Ishikawa (cell line): ENCODE measurements around the gene IQCM.

ENCODE experiments used
- CEBPB ChIP-seq: IDR thresholded peaks from 2 replicates; pipeline ENCODE4 v1.6.1; 2012
- CREB1 ChIP-seq: IDR thresholded peaks from 2 replicates; pipeline ENCODE4 v1.6.1; 2012; ENCODE audit warnings: low read depth
- EGR1 ChIP-seq: IDR thresholded peaks from 2 replicates; pipeline ENCODE4 v1.6.1; 2012
- EP300 ChIP-seq: IDR thresholded peaks from 2 replicates; pipeline ENCODE4 v1.6.1; 2012; ENCODE audit warnings: borderline replicate concordance
- FOXM1 ChIP-seq: IDR thresholded peaks from 2 replicates; pipeline ENCODE4 v1.6.1; 2012; ENCODE audit warnings: low read depth, borderline replicate concordance
- MAX ChIP-seq: IDR thresholded peaks from 2 replicates; pipeline ENCODE4 v1.6.1; 2012
- NFIC ChIP-seq: IDR thresholded peaks from 2 replicates; pipeline ENCODE4 v1.6.1; 2012
- RAD21 ChIP-seq: IDR thresholded peaks from 2 replicates; pipeline ENCODE4 v1.6.1; 2012; ENCODE audit warnings: low read depth
- TAF1 ChIP-seq: IDR thresholded peaks from 2 replicates; pipeline ENCODE4 v1.6.1; 2012; ENCODE audit warnings: low read depth, mild to moderate bottlenecking
- TCF12 ChIP-seq: IDR thresholded peaks from 2 replicates; pipeline ENCODE4 v1.6.1; 2012; ENCODE audit warnings: low read depth
- TEAD4 ChIP-seq: IDR thresholded peaks from 2 replicates; pipeline ENCODE4 v1.6.1; 2012
- USF1 ChIP-seq: IDR thresholded peaks from 2 replicates; pipeline ENCODE4 v1.6.1; 2012
- YY1 ChIP-seq: IDR thresholded peaks from 2 replicates; pipeline ENCODE4 v1.6.1; 2012; ENCODE audit warnings: low read depth
- ZBTB7A ChIP-seq: IDR thresholded peaks from 2 replicates; pipeline ENCODE4 v1.6.1; 2012; ENCODE audit warnings: low read depth
- TF ChIP-seq, protein P1 (sequence below): IDR thresholded peaks from 2 replicates; pipeline ENCODE4 v1.6.1; 2012; ENCODE audit warnings: low read depth, mild to moderate bottlenecking

The IQCM gene

GRCh38 chr4:149791851-149792250 lies 23.8 kb downstream of the IQCM start:
- TF ChIP-seq RAD21 (no peak), TCF12 (no peak), MAX (no peak)

DNA sequence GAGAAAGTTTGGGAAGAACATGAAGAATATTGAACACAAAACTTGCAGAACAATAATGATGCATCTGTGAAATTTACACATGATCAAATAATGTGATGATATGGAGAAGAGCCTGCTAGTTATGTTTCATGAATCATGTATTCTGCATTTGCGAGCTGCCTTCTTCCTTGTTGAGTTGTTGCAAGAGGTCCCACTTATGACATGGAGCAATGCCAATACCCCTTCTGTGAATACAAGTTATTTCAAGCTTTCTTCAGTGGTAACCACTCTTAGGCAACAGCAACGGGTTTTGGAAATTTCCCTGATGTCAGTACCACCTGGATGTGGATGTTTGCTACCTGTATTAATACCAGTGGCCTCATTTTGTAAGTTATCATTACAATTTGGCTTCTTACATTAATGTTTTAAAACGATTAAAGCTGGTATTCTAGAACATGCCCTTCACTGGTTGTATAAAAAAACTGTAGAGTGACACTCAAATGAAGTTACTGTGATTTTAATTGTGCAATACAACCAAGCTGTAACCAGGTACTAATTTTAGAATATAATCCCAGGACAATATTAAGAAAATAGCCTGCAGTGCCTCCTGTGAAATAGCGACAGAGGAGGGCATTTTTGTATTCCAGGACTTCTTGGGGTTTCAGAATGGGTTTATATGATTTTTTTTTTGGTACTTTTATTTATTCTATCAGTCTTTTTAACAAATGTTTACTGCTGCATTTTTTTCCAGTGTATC lies 25.3 kb downstream of the IQCM start:
- no peak for TF ChIP-seq NFIC

DNA sequence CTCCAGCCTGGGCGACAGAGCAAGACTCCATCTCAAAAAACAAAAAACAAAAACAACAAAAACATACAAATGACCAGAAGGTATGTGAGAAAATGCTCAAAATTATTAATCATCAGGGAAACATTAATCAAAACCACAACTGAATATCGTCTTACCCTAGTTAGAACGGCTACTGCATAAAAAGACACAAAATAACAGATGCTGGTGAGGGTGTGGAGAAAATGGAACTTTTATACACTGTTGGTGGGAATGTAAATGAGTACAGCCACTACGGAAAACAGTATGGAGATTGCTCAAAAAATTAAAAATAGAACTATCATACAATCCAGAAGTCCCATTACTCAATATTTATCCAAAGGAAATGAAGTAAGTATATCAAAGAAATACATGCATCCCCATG lies 27.3 kb downstream of the IQCM start:
- no peak for TF ChIP-seq RAD21
- TF ChIP-seq EP300: no peak
- TF ChIP-seq ZBTB7A: no peak
- no peak for TF ChIP-seq TEAD4
- no peak for TF ChIP-seq CREB1
- no peak for TF ChIP-seq NFIC
- no peak for TF ChIP-seq CEBPB
- no peak for TF ChIP-seq USF1
- TF ChIP-seq FOXM1: no peak
- TF ChIP-seq, protein P1, sequence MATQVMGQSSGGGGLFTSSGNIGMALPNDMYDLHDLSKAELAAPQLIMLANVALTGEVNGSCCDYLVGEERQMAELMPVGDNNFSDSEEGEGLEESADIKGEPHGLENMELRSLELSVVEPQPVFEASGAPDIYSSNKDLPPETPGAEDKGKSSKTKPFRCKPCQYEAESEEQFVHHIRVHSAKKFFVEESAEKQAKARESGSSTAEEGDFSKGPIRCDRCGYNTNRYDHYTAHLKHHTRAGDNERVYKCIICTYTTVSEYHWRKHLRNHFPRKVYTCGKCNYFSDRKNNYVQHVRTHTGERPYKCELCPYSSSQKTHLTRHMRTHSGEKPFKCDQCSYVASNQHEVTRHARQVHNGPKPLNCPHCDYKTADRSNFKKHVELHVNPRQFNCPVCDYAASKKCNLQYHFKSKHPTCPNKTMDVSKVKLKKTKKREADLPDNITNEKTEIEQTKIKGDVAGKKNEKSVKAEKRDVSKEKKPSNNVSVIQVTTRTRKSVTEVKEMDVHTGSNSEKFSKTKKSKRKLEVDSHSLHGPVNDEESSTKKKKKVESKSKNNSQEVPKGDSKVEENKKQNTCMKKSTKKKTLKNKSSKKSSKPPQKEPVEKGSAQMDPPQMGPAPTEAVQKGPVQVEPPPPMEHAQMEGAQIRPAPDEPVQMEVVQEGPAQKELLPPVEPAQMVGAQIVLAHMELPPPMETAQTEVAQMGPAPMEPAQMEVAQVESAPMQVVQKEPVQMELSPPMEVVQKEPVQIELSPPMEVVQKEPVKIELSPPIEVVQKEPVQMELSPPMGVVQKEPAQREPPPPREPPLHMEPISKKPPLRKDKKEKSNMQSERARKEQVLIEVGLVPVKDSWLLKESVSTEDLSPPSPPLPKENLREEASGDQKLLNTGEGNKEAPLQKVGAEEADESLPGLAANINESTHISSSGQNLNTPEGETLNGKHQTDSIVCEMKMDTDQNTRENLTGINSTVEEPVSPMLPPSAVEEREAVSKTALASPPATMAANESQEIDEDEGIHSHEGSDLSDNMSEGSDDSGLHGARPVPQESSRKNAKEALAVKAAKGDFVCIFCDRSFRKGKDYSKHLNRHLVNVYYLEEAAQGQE: no peak
- TF ChIP-seq TAF1: no peak
- no peak for TF ChIP-seq TCF12
- no peak for TF ChIP-seq MAX
- no peak for TF ChIP-seq EGR1
- TF ChIP-seq YY1: no peak

DNA sequence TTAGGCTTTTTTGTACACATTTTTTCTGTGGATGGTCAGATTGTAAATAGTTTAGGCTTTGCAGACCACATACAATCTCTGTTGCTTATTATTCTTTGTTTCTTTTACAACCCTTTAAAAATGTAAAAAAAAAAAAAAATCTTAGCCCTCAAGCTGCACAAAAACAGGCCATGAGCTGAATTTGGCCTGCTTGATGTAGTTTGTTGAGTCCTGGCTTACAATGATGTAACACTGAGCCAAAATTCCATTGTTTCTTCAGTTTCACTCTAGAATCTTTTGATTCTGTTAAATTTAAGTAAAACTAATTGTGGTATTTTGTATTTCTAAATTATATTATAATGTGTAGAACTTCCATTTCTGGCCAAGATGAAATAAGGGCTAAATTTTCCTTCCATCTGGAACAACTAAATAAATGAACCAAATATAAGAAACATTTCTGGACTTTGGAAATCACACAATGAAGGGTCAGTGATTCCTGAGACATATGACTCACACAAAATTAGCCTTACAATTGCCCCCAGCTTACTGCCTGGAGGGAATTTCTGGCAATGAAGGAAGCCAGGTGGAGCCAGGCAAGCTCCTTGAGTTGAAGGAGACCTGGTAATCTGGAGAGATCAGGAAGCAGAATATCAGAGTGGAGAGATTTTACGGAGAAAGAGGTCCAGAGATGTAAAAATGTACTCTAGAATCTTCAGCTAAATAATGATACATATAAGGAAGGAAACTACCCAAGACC lies 29.8 kb downstream of the IQCM start:
- TF ChIP-seq FOXM1: no peak
- no peak for TF ChIP-seq ZBTB7A

DNA sequence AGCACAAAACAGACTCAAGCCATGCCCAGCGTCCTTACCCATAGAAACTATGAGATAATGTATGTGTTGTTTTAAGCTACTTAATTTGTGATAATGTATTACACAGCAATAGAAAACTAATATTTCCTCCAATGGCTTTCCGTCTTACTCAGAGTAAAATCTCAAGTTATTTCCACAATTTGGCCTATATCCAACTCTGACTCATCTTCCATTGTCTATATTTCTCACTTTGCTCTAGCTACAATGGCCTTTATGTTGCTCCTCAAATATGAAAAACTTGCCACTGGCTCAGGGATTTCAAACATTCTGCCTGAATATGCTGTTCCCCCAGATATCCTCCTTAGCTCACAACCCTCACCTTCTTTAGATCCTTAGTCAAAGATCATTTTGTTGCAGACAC lies 31.6 kb downstream of the IQCM start:
- TF ChIP-seq EGR1 (no peak), TEAD4 (no peak), NFIC (peak; percentile 55)

GRCh38 chr4:149781150-149781549 lies 34.5 kb downstream of the IQCM start:
- TF ChIP-seq TEAD4: no peak
- TF ChIP-seq, protein P1: no peak
- 0 out of 2 replicates have a peak, but pooled peaks have one; percentile 27 for TF ChIP-seq TCF12
- 0 out of 2 replicates have a peak, but pooled peaks have one; percentile 22 for TF ChIP-seq CEBPB
- no peak for TF ChIP-seq USF1
- TF ChIP-seq EP300: peak; percentile 39; the same call in 1 of the 2 replicates
- no peak for TF ChIP-seq YY1

DNA sequence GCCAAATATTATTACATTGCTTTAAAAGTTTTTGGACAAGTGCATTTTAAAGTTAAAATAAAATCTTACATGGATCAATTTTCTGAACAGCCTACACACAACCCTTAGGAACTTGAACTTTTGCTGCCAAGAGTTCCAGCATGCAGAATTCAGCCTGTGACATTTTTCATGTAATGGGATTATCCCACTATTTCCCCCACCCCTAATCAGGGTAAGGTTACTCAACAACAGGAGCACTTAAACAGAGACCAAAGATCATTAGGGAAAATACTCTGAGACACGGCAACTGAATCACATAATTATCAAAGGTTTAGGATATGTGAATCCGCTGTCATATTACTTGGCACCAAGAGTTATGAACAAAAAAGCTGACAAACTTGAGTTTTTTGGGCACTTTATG lies 47.2 kb downstream of the IQCM start:
- TF ChIP-seq RAD21 (no peak), NFIC (no peak), FOXM1 (no peak), CEBPB (no peak), TCF12 (no peak), YY1 (no peak), TEAD4 (no peak), EGR1 (no peak), USF1 (no peak), MAX (no peak), TAF1 (no peak), ZBTB7A (no peak), EP300 (no peak), CREB1 (no peak)
- TF ChIP-seq, protein P1: no peak
